H9 (cell line): ENCODE results near the gene ATP6V0B. TPM values are rescaled to one million over a fixed set of nuclear protein-coding genes. Genes with fewer than 3 reads are reported as not detected.

Source experiments
- DNase-seq: peaks from one replicate; pipeline ENCODE4 v3.0.0-alpha.2; 2017
- H2AFZ ChIP-seq: one replicate; pipeline ENCODE4 v1.6.1; 2013; ENCODE audit warnings: mild to moderate bottlenecking, low read length, control low read depth, moderate library complexity
- H2AK5ac ChIP-seq: 2 replicates; pipeline ENCODE4 v1.6.1; 2013; ENCODE audit warnings: low read length, control low read depth, mixed read lengths; ENCODE audit not compliant: insufficient read length
- H2BK120ac ChIP-seq: one replicate; pipeline ENCODE4 v1.6.1; 2013; ENCODE audit warnings: low read depth, mild to moderate bottlenecking, low read length, control low read depth, inconsistent platforms; ENCODE audit not compliant: poor library complexity, severe bottlenecking
- H2BK12ac ChIP-seq: 2 replicates; pipeline ENCODE4 v1.6.1; 2013; ENCODE audit warnings: low read length, control low read depth, mixed read lengths, low read depth; ENCODE audit not compliant: insufficient read length
- H2BK15ac ChIP-seq: 2 replicates; pipeline ENCODE4 v1.6.1; 2013; ENCODE audit warnings: low read depth, low read length, control low read depth
- H2BK20ac ChIP-seq: one replicate; pipeline ENCODE4 v1.6.1; 2013; ENCODE audit warnings: low read depth, mild to moderate bottlenecking, low read length, control low read depth, inconsistent platforms; ENCODE audit not compliant: poor library complexity, severe bottlenecking
- H2BK5ac ChIP-seq: 2 replicates; pipeline ENCODE4 v1.6.1; 2013; ENCODE audit warnings: low read length, control low read depth, mixed read lengths; ENCODE audit not compliant: insufficient read length
- H3K14ac ChIP-seq: 2 replicates; pipeline ENCODE4 v1.6.1; 2013; ENCODE audit warnings: low read length, control low read depth; ENCODE audit not compliant: insufficient read depth
- H3K18ac ChIP-seq: 2 replicates; pipeline ENCODE4 v1.6.1; 2013; ENCODE audit warnings: low read depth, mild to moderate bottlenecking, mixed read lengths, low read length, control low read depth; ENCODE audit not compliant: insufficient read length
- H3K23ac ChIP-seq: 2 replicates; pipeline ENCODE4 v1.6.1; 2013; ENCODE audit warnings: low read length, control low read depth, mixed read lengths, low read depth; ENCODE audit not compliant: insufficient read length
- H3K23me2 ChIP-seq: 2 replicates; pipeline ENCODE4 v1.6.1; 2013; ENCODE audit warnings: low read depth, mild to moderate bottlenecking, mixed read lengths, low read length, control low read depth; ENCODE audit not compliant: insufficient read length, poor library complexity, severe bottlenecking
- H3K27ac ChIP-seq: 2 replicates; pipeline ENCODE4 v1.5.1; 2013; ENCODE audit warnings: low read length, control low read depth, mixed read lengths, low read depth; ENCODE audit not compliant: insufficient read length
- H3K27me3 ChIP-seq: 2 replicates; pipeline ENCODE4 v1.6.1; 2013; ENCODE audit warnings: low read length, control low read depth, inconsistent platforms; ENCODE audit not compliant: insufficient read depth
- H3K4ac ChIP-seq: 2 replicates; pipeline ENCODE4 v1.6.1; 2013; ENCODE audit warnings: low read depth, mild to moderate bottlenecking, control low read depth, inconsistent platforms, low read length, moderate library complexity
- H3K4me1 ChIP-seq: 2 replicates; pipeline ENCODE4 v1.6.1; 2013; ENCODE audit warnings: low read length, control low read depth, inconsistent platforms; ENCODE audit not compliant: insufficient read depth
- H3K4me2 ChIP-seq: 2 replicates; pipeline ENCODE4 v1.6.1; 2013; ENCODE audit warnings: low read length, control low read depth, mixed read lengths; ENCODE audit not compliant: insufficient read length, insufficient read depth
- H3K56ac ChIP-seq: 2 replicates; pipeline ENCODE4 v1.6.1; 2013; ENCODE audit warnings: low read depth, mild to moderate bottlenecking, mixed read lengths, low read length, control low read depth; ENCODE audit not compliant: insufficient read length
- H3K79me1 ChIP-seq: 2 replicates; pipeline ENCODE4 v1.6.1; 2013; ENCODE audit warnings: low read depth, mild to moderate bottlenecking, moderate library complexity, low read length, control low read depth, inconsistent platforms; ENCODE audit not compliant: insufficient read depth, poor library complexity, severe bottlenecking
- H3K79me2 ChIP-seq: 2 replicates; pipeline ENCODE4 v1.6.1; 2013; ENCODE audit warnings: low read length, control low read depth, inconsistent platforms; ENCODE audit not compliant: insufficient read depth
- H3K9ac ChIP-seq: 2 replicates; pipeline ENCODE4 v1.6.1; 2013; ENCODE audit warnings: low read length, control low read depth, mixed read lengths; ENCODE audit not compliant: insufficient read length; ENCODE audit errors: extremely low read depth
- H3K9me3 ChIP-seq: one replicate; pipeline ENCODE4 v1.6.1; 2013; ENCODE audit warnings: low read depth, low read length, inconsistent platforms; ENCODE audit not compliant: control insufficient read depth
- H3T11ph ChIP-seq: one replicate; pipeline ENCODE4 v1.6.1; 2013; ENCODE audit warnings: mild to moderate bottlenecking, low read length, control low read depth, inconsistent platforms
- H4K20me1 ChIP-seq: one replicate; pipeline ENCODE4 v1.6.1; 2013; ENCODE audit not compliant: control insufficient read depth, insufficient read length, insufficient read depth
- H4K5ac ChIP-seq: 2 replicates; pipeline ENCODE4 v1.6.1; 2013; ENCODE audit warnings: low read depth, mild to moderate bottlenecking, mixed read lengths, low read length, control low read depth; ENCODE audit not compliant: insufficient read length
- H4K8ac ChIP-seq: replicated peaks from 2 replicates; pipeline ENCODE4 v1.6.1; 2013; ENCODE audit warnings: low read length, control low read depth, mixed read lengths, low read depth; ENCODE audit not compliant: insufficient read length
- H4K91ac ChIP-seq: 2 replicates; pipeline ENCODE4 v1.6.1; 2013; ENCODE audit warnings: low read depth, mild to moderate bottlenecking, moderate library complexity, mixed read lengths, low read length, control low read depth; ENCODE audit not compliant: insufficient read length
- H3K27ac Mint-ChIP-seq, 3 experiments: 2 replicates in 2 of 3; 3 replicates in 1 of 3; pipeline ENCODE4 v1.8.0; 2020 to 2021; ENCODE audit warnings: mixed read lengths in 3 of 3, mild to moderate bottlenecking in 1 of 3, moderate library complexity in 1 of 3
- H3K27me3 Mint-ChIP-seq: 2 replicates; pipeline ENCODE4 v1.8.0; 2021; ENCODE audit warnings: low read depth, mild to moderate bottlenecking, moderate library complexity, mixed read lengths
- H3K36me3 Mint-ChIP-seq, 3 experiments: 2 replicates in 2 of 3; 3 replicates in 1 of 3; pipeline ENCODE4 v1.8.0; 2020 to 2021; ENCODE audit warnings: low read depth in 3 of 3, mixed read lengths in 3 of 3; ENCODE audit not compliant: insufficient read depth in 1 of 3
- H3K4me1 Mint-ChIP-seq, 2 experiments: 2 replicates each; pipeline ENCODE4 v1.8.0; 2020; ENCODE audit warnings: mixed read lengths in 2 of 2
- H3K4me3 Mint-ChIP-seq, 2 experiments: 2 replicates in 1 of 2; 3 replicates in 1 of 2; pipeline ENCODE4 v1.8.0; 2020 to 2021; ENCODE audit warnings: mild to moderate bottlenecking in 2 of 2, mixed read lengths in 2 of 2, moderate library complexity in 1 of 2
- H3K9me3 Mint-ChIP-seq, 2 experiments: 2 replicates in 1 of 2; 3 replicates in 1 of 2; pipeline ENCODE4 v1.8.0; 2020; ENCODE audit warnings: mild to moderate bottlenecking in 2 of 2, mixed read lengths in 2 of 2, moderate library complexity in 1 of 2
- WGBS: extraction: QIAGEN DNeasy Blood & Tissue Kit; methylation state at CpG from one replicate; pipeline ENCODE4 v1.1.7; 2013; ENCODE audit warnings: missing lambda C conversion rate, low lambda C conversion rate, mixed read lengths; ENCODE audit not compliant: insufficient read length; ENCODE audit errors: extremely low coverage; 5-methylcytosine and 5-hydroxymethylcytosine counted together
- total RNA-seq: library from RNA; stranded (reverse); gene quantifications from 2 replicates; pipeline ENCODE4 v1.2.1, GENCODE V29; 2021
- TF ChIP-seq, protein P1 (sequence below): fragments of 200-600 bp; sonication (generic); conservative IDR thresholded peaks from 3 replicates; pipeline ENCODE4 v1.8.0; 2021; ENCODE audit warnings: antibody characterized with exemption, mild to moderate bottlenecking

The ATP6V0B gene
- total RNA-seq, 1 experiment from 2014 or later: 131 TPM

DNA sequence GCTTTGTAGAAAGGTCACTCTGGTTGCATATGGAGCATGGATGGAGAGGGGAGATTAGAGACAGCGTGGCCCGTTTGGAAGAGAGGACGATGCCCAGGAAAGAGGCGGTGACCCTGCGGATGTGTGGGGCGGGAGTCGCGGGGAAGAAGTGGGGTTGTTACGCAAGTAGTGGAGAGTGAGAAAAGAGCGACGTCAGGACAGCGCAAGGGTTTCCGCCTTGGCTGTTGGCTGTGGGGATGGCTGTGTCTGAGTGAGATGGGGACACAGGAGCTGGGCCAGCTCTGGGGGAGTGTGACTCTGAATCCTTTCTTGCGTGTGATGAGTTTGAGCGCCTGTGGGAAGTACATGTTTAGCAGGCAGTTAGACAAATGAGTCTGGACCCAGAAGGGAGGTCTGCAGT, 8.0 kb downstream of the ATP6V0B start:
- Histone ChIP-seq H2BK15ac (no peak overlapping the region), H2AK5ac (no peak overlapping the region), H3K18ac (no peak overlapping the region), H3T11ph (no peak overlapping the region), H3K27me3 (no peaks in the 10 kb centered on the region), H4K20me1 (no peaks in the 10 kb centered on the region), H3K79me2 (no peaks in the 10 kb centered on the region; the same call in 1 of the 2 replicates), H4K8ac (no peak overlapping the region), H3K23me2 (peaks cover 10% of the 10 kb centered on the region), H3K9me3 (no peaks in the 10 kb centered on the region), H2AFZ (no peak overlapping the region), H4K91ac (no peak overlapping the region), H2BK12ac (no peak overlapping the region), H2BK120ac (no peak overlapping the region), H3K23ac (no peak overlapping the region), H3K4me2 (no peak overlapping the region), H3K4ac (no peak overlapping the region), H3K9ac (no peak overlapping the region), H3K79me1 (no peaks in the 10 kb centered on the region), H2BK5ac (no peak overlapping the region), H3K4me1 (peaks cover 3% of the 10 kb centered on the region; the same call in 1 of the 2 replicates), H3K14ac (no peak overlapping the region), H3K56ac (no peak overlapping the region), H4K5ac (no peak overlapping the region), H2BK20ac (no peak overlapping the region), H3K27ac (no peak overlapping the region)
- Mint-ChIP-seq H3K27me3 (no peaks in the 10 kb centered on the region), H3K4me3 (no peak overlapping the region), H3K27ac (no peak overlapping the region), H3K36me3 (peaks cover 16 to 56% (median 52%) of the 10 kb centered on the region in 3 experiments; a peak in 6 of 7 replicates), H3K4me1 (peaks cover 18 to 20% of the 10 kb centered on the region in 2 experiments), H3K9me3 (no peaks in the 10 kb centered on the region; a peak in 1 of 5 replicates)
- TF ChIP-seq, protein P1, sequence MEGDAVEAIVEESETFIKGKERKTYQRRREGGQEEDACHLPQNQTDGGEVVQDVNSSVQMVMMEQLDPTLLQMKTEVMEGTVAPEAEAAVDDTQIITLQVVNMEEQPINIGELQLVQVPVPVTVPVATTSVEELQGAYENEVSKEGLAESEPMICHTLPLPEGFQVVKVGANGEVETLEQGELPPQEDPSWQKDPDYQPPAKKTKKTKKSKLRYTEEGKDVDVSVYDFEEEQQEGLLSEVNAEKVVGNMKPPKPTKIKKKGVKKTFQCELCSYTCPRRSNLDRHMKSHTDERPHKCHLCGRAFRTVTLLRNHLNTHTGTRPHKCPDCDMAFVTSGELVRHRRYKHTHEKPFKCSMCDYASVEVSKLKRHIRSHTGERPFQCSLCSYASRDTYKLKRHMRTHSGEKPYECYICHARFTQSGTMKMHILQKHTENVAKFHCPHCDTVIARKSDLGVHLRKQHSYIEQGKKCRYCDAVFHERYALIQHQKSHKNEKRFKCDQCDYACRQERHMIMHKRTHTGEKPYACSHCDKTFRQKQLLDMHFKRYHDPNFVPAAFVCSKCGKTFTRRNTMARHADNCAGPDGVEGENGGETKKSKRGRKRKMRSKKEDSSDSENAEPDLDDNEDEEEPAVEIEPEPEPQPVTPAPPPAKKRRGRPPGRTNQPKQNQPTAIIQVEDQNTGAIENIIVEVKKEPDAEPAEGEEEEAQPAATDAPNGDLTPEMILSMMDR: no peak
- no peak for DNase-seq
- WGBS: no CpG with 5 or more reads among the region's 15 CpGs
